Esophagus squamous epithelium (tissue), 5 donors: ENCODE data around the gene RCAN2. TPM values are rescaled to one million over a fixed set of nuclear protein-coding genes. Genes with fewer than 3 reads are reported as not detected.
"Not testable (repeated sequence)": the region's sequence is repeated elsewhere in the genome, so short reads cannot be mapped to it uniquely, and the experiment has no call there.

Experiments
- DNase-seq: peaks from one replicate; lab custom pipeline; 2025; lab: John Stamatoyannopoulos, UW
- H3K27ac ChIP-seq, 4 donors: fragments of 200-600 bp; sonication (generic); one replicate each; pipeline ENCODE4 v1.5.1; 2016 to 2019; ENCODE audit warnings: mild to moderate bottlenecking in 1 of 4
- H3K27me3 ChIP-seq, 4 donors: fragments of 200-600 bp; sonication (generic); 1 replicate in 3 of 4; 2 replicates in 1 of 4; pipeline versions ENCODE4 v1.5.1 to v1.6.0; 2017 to 2021; ENCODE audit warnings: antibody characterized with exemption in 1 of 4
- H3K36me3 ChIP-seq, 3 donors: fragments of 200-600 bp; sonication (generic); one replicate each; pipeline ENCODE4 v1.5.1; 2016 to 2019
- H3K4me1 ChIP-seq, 3 donors: fragments of 200-600 bp; sonication (generic); one replicate each; pipeline ENCODE4 v1.5.1; 2017 to 2019
- H3K4me3 ChIP-seq, 4 donors: fragments of 200-600 bp; sonication (generic); 1 replicate in 3 of 4; 2 replicates in 1 of 4; pipeline ENCODE4 v1.5.1; 2016 to 2019; ENCODE audit warnings: mild to moderate bottlenecking in 2 of 4, moderate library complexity in 1 of 4
- H3K9me3 ChIP-seq, 3 donors: fragments of 200-600 bp; sonication (generic); one replicate each; pipeline ENCODE4 v1.5.1; 2016 to 2019
- POLR2A ChIP-seq, 4 donors: fragments of 450-650 bp; IDR thresholded peaks; one replicate each; pipeline ENCODE4 v1.6.1; 2017; ENCODE audit warnings: antibody characterized with exemption in 4 of 4, mild to moderate bottlenecking in 4 of 4, moderate library complexity in 3 of 4
- WGBS, 2 donors: methylation state at CpG; one replicate each; pipeline ENCODE4 v1.1.5; 2018; 5-methylcytosine and 5-hydroxymethylcytosine counted together
- intact Hi-C: fragments of 100-400 bp; cut with DNase I; formaldehyde crosslinking; loops from one replicate; pipeline ENCODE4 v1.15.0; 2022
- total RNA-seq, 4 donors: library from RNA; depleted of rRNA; stranded (reverse); fragments of >200 nt; gene quantifications; one replicate each; pipeline ENCODE4 v1.1.0, GENCODE V29; 2016
- TF ChIP-seq, protein P1 (sequence below), 6 experiments: fragments of 450-650 bp in 4 of 6; fragments of 200-600 bp in 2 of 6; sonication (generic) in 2 of 6; IDR thresholded peaks; one replicate each; pipeline ENCODE4 v1.5.1; 2016 to 2019; ENCODE audit warnings: antibody characterized with exemption in 6 of 6, mild to moderate bottlenecking in 4 of 6, moderate library complexity in 4 of 6
- donor health status: DM: yes; HTN: yes; CAD: no.

The RCAN2 gene
- total RNA-seq, 4 donors from 2014 or later = 1.4 to 12.4 (median 4.0) TPM

DNA sequence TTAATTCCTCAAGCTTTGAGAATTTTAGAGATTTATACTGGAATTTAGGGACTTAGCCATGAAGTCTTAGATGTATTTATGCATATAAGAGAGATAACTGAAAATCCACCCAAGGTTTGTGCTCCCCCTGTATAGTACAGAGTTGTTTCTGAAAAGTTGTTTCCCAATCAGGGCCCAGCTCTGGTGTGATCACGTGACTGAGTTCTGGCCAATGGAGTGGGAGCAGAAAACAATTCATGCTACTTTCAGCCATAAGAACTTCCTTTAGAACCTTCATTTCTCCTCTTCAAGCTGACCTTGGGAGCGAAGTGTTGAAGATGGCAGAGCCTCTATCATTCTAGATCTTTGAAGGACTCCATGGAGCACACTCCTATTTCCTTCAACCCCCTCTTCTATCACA, 151.0 kb downstream of the RCAN2 start:
- no peak for TF ChIP-seq POLR2A (IDR thresholded peaks at IDR 0.05)
- Histone ChIP-seq H3K4me3 (no peak overlapping the region), H3K27ac (no peak overlapping the region), H3K4me1 (no peaks in the 10 kb centered on the region), H3K27me3 (no peaks in the 10 kb centered on the region), H3K9me3 (no peaks in the 10 kb centered on the region), H3K36me3 (no peaks in the 10 kb centered on the region)
- 79 to 89% methylated on average over 2 of the region's 2 CpGs for WGBS, 2 donors
- no peak for DNase-seq
- intact Hi-C loops = no loop called here

DNA sequence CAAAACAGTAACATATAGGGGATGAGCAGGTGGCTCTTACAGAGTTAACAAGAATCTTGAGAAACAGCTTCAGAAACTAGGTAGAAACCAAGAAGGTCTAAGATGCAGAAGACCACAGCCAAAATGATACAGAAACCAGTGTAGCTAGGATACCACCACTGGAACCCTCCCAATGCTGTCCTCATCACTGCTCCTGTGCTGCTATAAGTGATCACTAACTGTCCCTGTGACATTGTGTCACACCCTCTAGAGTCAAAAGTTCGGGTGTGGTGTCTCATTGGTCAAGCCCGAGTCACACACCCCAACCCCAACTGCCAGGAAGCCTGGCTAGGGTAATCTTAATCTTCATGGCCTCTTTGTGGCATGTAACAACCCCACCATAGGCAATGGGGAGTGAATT, 153.1 kb downstream of the RCAN2 start:
- intact Hi-C loops = no loop called here
- Histone ChIP-seq H3K36me3 (no peaks in the 10 kb centered on the region), H3K9me3 (no peaks in the 10 kb centered on the region), H3K27ac (no peak overlapping the region), H3K27me3 (no peaks in the 10 kb centered on the region), H3K4me1 (no peaks in the 10 kb centered on the region), H3K4me3 (no peak overlapping the region)
- TF ChIP-seq POLR2A (IDR thresholded peaks at IDR 0.05) = no peak
- TF ChIP-seq, protein P1, sequence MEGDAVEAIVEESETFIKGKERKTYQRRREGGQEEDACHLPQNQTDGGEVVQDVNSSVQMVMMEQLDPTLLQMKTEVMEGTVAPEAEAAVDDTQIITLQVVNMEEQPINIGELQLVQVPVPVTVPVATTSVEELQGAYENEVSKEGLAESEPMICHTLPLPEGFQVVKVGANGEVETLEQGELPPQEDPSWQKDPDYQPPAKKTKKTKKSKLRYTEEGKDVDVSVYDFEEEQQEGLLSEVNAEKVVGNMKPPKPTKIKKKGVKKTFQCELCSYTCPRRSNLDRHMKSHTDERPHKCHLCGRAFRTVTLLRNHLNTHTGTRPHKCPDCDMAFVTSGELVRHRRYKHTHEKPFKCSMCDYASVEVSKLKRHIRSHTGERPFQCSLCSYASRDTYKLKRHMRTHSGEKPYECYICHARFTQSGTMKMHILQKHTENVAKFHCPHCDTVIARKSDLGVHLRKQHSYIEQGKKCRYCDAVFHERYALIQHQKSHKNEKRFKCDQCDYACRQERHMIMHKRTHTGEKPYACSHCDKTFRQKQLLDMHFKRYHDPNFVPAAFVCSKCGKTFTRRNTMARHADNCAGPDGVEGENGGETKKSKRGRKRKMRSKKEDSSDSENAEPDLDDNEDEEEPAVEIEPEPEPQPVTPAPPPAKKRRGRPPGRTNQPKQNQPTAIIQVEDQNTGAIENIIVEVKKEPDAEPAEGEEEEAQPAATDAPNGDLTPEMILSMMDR (IDR thresholded peaks at IDR 0.05) = no peak
- no peak for DNase-seq
- 51 to 72% methylated on average over 2 of the region's 2 CpGs for WGBS, 2 donors

DNA sequence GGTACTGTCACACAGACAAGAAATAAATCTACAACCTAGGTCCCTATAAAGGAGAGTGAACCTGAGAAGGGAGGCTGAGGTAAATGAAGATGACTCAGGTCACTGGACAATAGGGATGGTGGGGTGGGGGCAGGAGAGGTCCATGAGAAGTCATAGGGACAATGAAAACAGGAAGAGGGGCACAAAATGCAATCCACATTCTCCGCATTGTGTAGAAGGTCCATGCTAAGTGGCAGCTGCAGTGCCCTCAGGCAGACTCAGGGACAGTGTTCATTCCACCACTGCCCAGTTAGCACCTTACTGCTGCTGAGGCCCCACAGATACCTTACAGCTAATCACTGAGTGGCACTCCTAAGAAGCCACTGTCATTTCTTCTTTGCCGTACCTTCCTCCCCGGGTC, 156.8 kb downstream of the RCAN2 start:
- Histone ChIP-seq H3K9me3 (no peaks in the 10 kb centered on the region), H3K4me3 (no peak overlapping the region), H3K4me1 (no peaks in the 10 kb centered on the region), H3K36me3 (no peaks in the 10 kb centered on the region), H3K27me3 (no peaks in the 10 kb centered on the region), H3K27ac (no peak overlapping the region)
- 100% methylated on average over 3 of the region's 3 CpGs for WGBS, 2 donors
- intact Hi-C loops = no loop called here
- DNase-seq = no peak
- TF ChIP-seq, protein P1 (IDR thresholded peaks at IDR 0.05) = no peak
- no peak for TF ChIP-seq POLR2A (IDR thresholded peaks at IDR 0.05)

DNA sequence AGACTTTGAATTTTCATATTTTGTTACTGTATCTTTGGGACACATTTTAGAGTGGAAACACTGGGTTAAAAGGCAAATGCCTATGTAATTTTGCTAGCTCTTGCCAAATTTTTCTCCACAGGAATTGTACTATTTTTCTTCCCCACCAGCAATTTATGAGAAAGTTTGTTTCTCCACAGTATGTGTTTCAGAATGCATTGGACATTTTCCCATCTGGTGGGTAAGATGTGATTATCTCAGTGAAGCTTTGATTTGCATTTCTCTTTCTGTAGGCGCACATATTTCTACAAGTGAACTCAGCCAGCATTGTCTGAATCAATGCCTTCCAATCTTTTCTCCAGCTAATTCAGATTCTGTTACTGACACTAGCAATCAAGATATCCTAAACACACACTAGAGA, 157.8 kb downstream of the RCAN2 start:
- intact Hi-C loops = no loop called here
- no peak overlapping the region for H3K4me3 ChIP-seq

DNA sequence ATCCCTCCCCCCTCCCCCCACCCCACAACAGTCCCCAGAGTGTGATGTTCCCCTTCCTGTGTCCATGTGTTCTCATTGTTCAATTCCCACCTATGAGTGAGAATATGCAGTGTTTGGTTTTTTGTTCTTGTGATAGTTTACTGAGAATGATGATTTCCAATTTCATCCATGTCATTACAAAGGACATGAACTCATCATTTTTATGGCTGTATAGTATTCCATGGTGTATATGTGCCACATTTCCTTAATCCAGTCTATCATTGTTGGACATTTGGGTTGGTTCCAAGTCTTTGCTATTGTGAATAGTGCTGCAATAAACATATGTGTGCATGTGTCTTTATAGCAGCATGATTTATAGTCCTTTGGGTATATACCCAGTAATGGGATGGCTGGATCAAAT, 158.8 kb downstream of the RCAN2 start:
- H3K4me3 ChIP-seq, H3K36me3 ChIP-seq, intact Hi-C loops, DNase-seq, H3K27ac ChIP-seq, H3K9me3 ChIP-seq, H3K27me3 ChIP-seq, H3K4me1 ChIP-seq: not testable (repeated sequence)

More for the DNA sequence above, 157.8 kb downstream of the RCAN2 start:
- H3K27me3 ChIP-seq = no peaks in the 10 kb centered on the region
- whole genome bisulfite sequencing, 2 donors = 88 to 94% methylated on average over 1 of the region's 1 CpG
- H3K36me3 ChIP-seq = no peaks in the 10 kb centered on the region
- TF ChIP-seq, protein P1 (IDR thresholded peaks at IDR 0.05) = no peak
- TF ChIP-seq POLR2A (IDR thresholded peaks at IDR 0.05) = no peak
- H3K27ac ChIP-seq = no peak overlapping the region
- no peaks in the 10 kb centered on the region for H3K9me3 ChIP-seq
- no peak for DNase-seq
- no peaks in the 10 kb centered on the region for H3K4me1 ChIP-seq

DNA sequence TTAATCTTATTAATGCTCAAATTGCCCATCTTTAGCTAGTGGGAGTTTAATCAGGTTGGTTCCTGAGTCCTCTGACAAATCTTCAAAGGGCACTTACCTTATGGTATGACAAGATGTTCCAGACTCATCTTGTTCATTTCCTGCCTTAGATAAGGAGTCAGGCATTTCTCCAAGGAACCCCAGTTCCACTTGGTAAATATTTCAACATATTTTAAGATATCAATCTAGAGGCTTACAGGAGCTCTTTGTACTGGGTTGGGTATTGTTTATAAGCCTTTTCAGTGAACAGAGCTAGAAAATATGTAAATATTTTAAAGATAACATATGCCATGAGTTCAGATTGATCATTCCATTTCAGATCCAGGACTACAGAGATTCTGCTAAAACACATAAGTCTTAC, 159.8 kb downstream of the RCAN2 start:
- Histone ChIP-seq H3K9me3 (no peaks in the 10 kb centered on the region), H3K4me3 (no peak overlapping the region), H3K27ac (no peak overlapping the region), H3K4me1 (no peaks in the 10 kb centered on the region), H3K27me3 (no peaks in the 10 kb centered on the region), H3K36me3 (no peaks in the 10 kb centered on the region)
- no peak for DNase-seq
- TF ChIP-seq POLR2A (IDR thresholded peaks at IDR 0.05) = no peak
- TF ChIP-seq, protein P1 (IDR thresholded peaks at IDR 0.05) = no peak
- intact Hi-C loops = no loop called here
